HEK293T (cell line): Measurements from ENCODE around the gene USP3.

Experiments used
- CTCF ChIA-PET: fragments of 350-600 bp; formaldehyde crosslinking; extraction: SDS; loops from one replicate; lab custom pipeline; 2021; ENCODE audit warnings: antibody characterized with exemption, inconsistent platforms; lab: Yijun Ruan, JAX
- POLR2A ChIA-PET: fragments of 350-600 bp; formaldehyde crosslinking; extraction: SDS; loops from one replicate; lab custom pipeline; 2020; ENCODE audit warnings: antibody characterized with exemption, inconsistent platforms; lab: Yijun Ruan, JAX
- DNase-seq: peaks from one replicate; pipeline ENCODE4 v3.0.0; 2012; ENCODE audit warnings: mixed read lengths; ENCODE audit errors: extremely low spot score
- ARNT ChIP-seq: fragments of 450-650 bp; IDR thresholded peaks from 2 replicates; pipeline ENCODE4 v1.6.1; 2017; ENCODE audit warnings: mild to moderate bottlenecking
- BHLHE40 ChIP-seq: fragments of 450-650 bp; IDR thresholded peaks from 2 replicates; pipeline ENCODE4 v1.6.1; 2016; ENCODE audit warnings: mild to moderate bottlenecking, moderate library complexity, borderline replicate concordance
- CTBP1 ChIP-seq: fragments of 450-650 bp; IDR thresholded peaks from 2 replicates; pipeline ENCODE4 v1.6.1; 2016; ENCODE audit warnings: borderline replicate concordance
- ELF4 ChIP-seq: fragments of 450-650 bp; IDR thresholded peaks from 2 replicates; pipeline ENCODE4 v1.6.1; 2017; ENCODE audit warnings: antibody characterized with exemption
- FOXA1 ChIP-seq: fragments of 450-650 bp; IDR thresholded peaks from 2 replicates; pipeline ENCODE4 v1.6.1; 2016; ENCODE audit warnings: mild to moderate bottlenecking
- FOXK2 ChIP-seq: fragments of 450-650 bp; IDR thresholded peaks from 2 replicates; pipeline ENCODE4 v1.6.1; 2016; ENCODE audit warnings: mild to moderate bottlenecking
- FOXM1 ChIP-seq: fragments of 450-650 bp; IDR thresholded peaks from 2 replicates; pipeline ENCODE4 v1.6.1; 2017; ENCODE audit warnings: mild to moderate bottlenecking, borderline replicate concordance
- HDGF ChIP-seq: fragments of 450-650 bp; IDR thresholded peaks from 2 replicates; pipeline ENCODE4 v1.6.1; 2017; ENCODE audit warnings: antibody characterized with exemption, borderline replicate concordance
- L3MBTL2 ChIP-seq: fragments of 450-650 bp; conservative IDR thresholded peaks from 2 replicates; pipeline ENCODE4 v1.6.1; 2016; ENCODE audit warnings: mild to moderate bottlenecking
- LEF1 ChIP-seq: fragments of 450-650 bp; IDR thresholded peaks from 2 replicates; pipeline ENCODE4 v1.6.1; 2017; ENCODE audit warnings: mild to moderate bottlenecking, borderline replicate concordance
- NFRKB ChIP-seq: fragments of 450-650 bp; IDR thresholded peaks from 2 replicates; pipeline ENCODE4 v1.6.1; 2016; ENCODE audit warnings: mild to moderate bottlenecking, moderate library complexity
- SP1 ChIP-seq: fragments of 450-650 bp; IDR thresholded peaks from 2 replicates; pipeline ENCODE4 v1.6.1; 2017
- SUZ12 ChIP-seq: fragments of 450-650 bp; IDR thresholded peaks from 2 replicates; pipeline ENCODE4 v1.6.1; 2016; ENCODE audit warnings: mild to moderate bottlenecking
- TARDBP ChIP-seq: fragments of 450-650 bp; IDR thresholded peaks from 2 replicates; pipeline ENCODE4 v1.6.1; 2016
- ZNF384 ChIP-seq: fragments of 450-650 bp; IDR thresholded peaks from 2 replicates; pipeline ENCODE4 v1.6.1; 2016
- TF ChIP-seq, protein P1 (sequence below): fragments of 450-650 bp; IDR thresholded peaks from 2 replicates; pipeline ENCODE4 v1.6.1; 2016

Gene USP3

DNA sequence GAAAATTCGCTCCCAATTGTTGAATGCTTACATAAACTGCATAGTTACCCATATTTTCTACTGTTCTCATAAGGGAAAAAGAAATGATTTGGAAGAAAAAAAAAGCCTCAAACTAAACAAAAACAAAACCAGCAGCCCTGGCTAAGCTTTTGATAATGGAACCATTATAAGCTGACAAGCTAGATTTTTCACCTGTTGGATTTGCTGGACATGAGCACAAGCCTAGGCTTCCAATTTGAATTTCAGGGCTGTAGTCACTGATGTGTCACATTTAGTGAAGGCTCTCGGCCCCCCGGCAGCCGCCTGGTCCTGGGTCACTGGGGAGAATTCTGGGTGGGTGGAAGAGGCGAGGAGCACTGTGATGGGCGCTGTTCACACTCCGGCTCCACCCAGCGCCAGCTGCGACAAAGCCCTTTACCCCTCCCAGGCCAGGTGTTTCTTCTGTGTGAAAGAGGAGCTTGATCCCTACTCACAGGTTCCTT lies 97.4 kb downstream of the USP3 start:
- ChIA-PET CTCF (no interaction called here), POLR2A (interaction anchor here (0.6 kb wide), 1 partner anchor 1703 kb away, joined by 3 read pairs; the partner anchor contains the start of gene RNU5B-1)
- DNase-seq, result no peak
- TF ChIP-seq SUZ12 (no peak), LEF1 (no peak), BHLHE40 (no peak)

DNA sequence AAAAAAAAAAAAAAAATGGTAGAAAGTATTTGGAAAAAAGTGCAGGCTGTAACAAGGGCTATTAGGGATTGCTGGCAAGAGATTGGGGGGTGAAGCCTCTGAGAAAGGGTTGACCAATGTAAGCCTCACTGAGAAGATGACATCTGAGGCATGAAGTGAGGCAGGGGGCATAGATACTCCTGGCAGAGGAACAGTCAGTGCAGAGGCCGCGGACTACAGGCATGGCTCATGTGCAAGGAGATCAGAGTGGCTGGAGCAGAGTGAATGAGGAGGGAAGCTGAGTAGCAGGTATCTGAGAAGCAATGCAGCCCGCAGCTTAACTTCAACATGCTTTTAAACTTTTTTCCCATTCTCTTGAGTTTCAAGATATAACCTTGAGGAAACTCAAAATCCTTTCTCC lies 98.2 kb downstream of the USP3 start:
- no peak for TF ChIP-seq FOXK2
- TF ChIP-seq CTBP1, result no peak
- TF ChIP-seq ZNF384, result no peak
- no peak for TF ChIP-seq LEF1
- TF ChIP-seq ELF4, result no peak
- TF ChIP-seq SUZ12, result no peak
- no peak for TF ChIP-seq TARDBP
- TF ChIP-seq ARNT, result no peak
- TF ChIP-seq L3MBTL2, result no peak
- TF ChIP-seq BHLHE40, result no peak
- ChIA-PET CTCF (no interaction called here), POLR2A (no interaction called here)
- DNase-seq, result no peak

DNA sequence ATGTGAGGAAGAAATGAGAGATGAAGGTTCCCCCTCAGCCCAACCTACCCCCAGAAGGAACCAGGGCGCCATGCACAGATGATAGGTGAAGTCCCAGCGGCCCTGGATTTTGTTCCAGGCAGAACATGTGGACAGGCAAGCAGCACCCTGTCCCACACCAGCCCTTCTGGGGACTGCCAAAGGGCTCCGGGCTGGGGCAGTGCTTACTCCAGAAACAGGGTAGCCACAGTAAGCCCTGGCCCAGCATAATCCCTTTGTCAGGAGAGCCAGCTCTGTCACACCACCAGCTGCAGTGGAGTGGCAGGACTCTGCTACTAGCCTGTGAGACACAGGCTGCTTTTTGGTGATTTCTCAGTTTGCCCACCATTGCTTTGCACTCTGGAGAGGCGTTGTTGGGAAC lies 99.1 kb downstream of the USP3 start:
- TF ChIP-seq ELF4 (no peak), FOXK2 (no peak), SUZ12 (no peak), ZNF384 (no peak), BHLHE40 (no peak), L3MBTL2 (no peak), TARDBP (no peak), ARNT (no peak), SP1 (no peak), LEF1 (no peak), HDGF (no peak), NFRKB (no peak), FOXM1 (no peak), CTBP1 (no peak), FOXA1 (no peak)
- TF ChIP-seq, protein P1, sequence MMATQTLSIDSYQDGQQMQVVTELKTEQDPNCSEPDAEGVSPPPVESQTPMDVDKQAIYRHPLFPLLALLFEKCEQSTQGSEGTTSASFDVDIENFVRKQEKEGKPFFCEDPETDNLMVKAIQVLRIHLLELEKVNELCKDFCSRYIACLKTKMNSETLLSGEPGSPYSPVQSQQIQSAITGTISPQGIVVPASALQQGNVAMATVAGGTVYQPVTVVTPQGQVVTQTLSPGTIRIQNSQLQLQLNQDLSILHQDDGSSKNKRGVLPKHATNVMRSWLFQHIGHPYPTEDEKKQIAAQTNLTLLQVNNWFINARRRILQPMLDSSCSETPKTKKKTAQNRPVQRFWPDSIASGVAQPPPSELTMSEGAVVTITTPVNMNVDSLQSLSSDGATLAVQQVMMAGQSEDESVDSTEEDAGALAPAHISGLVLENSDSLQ, result no peak
- CTCF ChIA-PET, result no interaction called here
- POLR2A ChIA-PET, result no interaction called here
- no peak for DNase-seq

DNA sequence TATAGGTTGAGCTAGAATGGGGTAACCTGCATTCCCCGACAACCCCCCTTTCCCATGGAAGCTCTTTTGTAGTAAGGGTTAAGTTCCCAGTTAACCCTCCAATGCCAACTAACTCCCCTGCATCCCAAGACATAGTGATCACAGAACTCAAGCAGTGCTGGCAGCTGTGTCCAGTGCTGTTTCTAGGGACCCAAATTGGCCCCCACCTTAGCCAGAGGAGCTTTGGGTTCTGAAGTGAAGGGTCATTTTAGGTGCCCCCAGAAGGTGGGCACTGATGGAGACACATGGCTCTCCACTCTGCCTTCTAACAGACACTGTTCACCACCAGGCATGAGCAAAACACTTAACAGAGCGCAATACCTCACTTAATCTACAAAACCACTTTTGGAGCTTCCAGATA lies 99.9 kb downstream of the USP3 start:
- CTCF ChIA-PET, result no interaction called here

DNA sequence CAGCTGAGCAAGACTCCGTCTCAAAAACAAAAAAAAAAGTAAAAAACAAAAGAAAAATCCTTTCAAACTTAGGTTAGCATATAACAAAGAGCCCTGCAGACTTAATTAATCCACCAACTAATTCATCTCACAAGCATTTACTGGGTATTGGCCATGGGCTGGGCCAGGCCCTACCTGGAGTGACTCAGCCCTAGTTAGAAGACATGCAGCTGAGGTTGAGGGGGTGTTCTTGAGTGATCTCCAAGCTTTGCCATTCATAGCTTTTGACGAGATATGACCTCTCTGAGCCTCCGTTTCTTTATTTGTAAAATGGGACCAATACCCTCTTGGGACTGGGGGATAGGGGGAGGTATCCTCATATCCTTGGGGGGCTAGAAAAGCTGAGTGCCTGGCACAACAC lies 100.6 kb downstream of the USP3 start:
- DNase-seq, result no peak
- CTCF ChIA-PET, result no interaction called here
- TF ChIP-seq LEF1 (no peak), SUZ12 (no peak), FOXK2 (no peak), L3MBTL2 (no peak), ZNF384 (no peak), FOXM1 (no peak), NFRKB (no peak), FOXA1 (no peak)
- TF ChIP-seq, protein P1, result no peak
- POLR2A ChIA-PET, result no interaction called here

More for the DNA sequence above, 99.9 kb downstream of the USP3 start:
- DNase-seq, result no peak
- POLR2A ChIA-PET, result no interaction called here
- TF ChIP-seq ARNT (no peak), LEF1 (no peak), L3MBTL2 (no peak), SUZ12 (no peak), SP1 (no peak), HDGF (no peak), CTBP1 (no peak), TARDBP (no peak), FOXA1 (no peak)
- TF ChIP-seq, protein P1, result no peak

DNA sequence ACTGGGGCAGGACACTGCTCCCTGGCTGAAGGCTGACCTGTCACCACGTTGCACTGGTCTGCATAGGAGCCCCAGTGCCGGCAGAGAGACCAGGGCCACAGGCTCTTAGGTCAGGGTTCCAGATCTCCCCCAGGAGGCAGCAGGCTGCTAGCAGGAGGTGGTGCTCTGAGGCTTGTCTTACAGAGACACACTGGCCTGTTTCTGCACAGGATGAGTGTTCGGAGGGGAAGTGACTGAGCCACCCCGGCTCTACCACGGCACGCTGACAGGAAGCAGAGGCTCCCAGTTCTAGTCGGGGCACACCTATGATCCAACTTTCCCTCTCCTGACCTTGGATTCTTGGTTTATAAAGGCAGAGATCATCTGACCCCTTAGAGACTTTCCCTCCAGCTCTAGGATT lies 101.4 kb downstream of the USP3 start:
- CTCF ChIA-PET, result interaction anchor here (0.6 kb wide), 1 partner anchor 9 kb away, joined by 3 read pairs; the partner anchor contains the start of gene FBXL22
- no peak for DNase-seq

More for the DNA sequence above, 101.4 kb downstream of the USP3 start:
- POLR2A ChIA-PET, result no interaction called here
- TF ChIP-seq BHLHE40 (no peak), ARNT (no peak), SUZ12 (no peak), FOXK2 (no peak), L3MBTL2 (no peak), TARDBP (no peak), CTBP1 (no peak), NFRKB (no peak), ZNF384 (no peak), FOXM1 (no peak), HDGF (no peak), FOXA1 (no peak), ELF4 (no peak), LEF1 (no peak), SP1 (no peak)
- TF ChIP-seq, protein P1, result no peak
